HFF-Myc (cell line): ENCODE measurements around the gene ZNF516.

Experiments
- DNase-seq: peaks from one replicate; pipeline ENCODE4 v3.0.0-alpha.2; 2011; ENCODE audit warnings: low read depth; ENCODE audit errors: extremely low read depth
- H3K4me3 ChIP-seq: replicated peaks from 2 replicates; pipeline ENCODE4 v1.5.1; 2011; ENCODE audit warnings: low read depth, mild to moderate bottlenecking, control low read depth, low read length
- CTCF ChIP-seq: IDR thresholded peaks from 2 replicates; pipeline ENCODE4 v1.5.1; 2012; ENCODE audit warnings: mild to moderate bottlenecking, low read depth, low read length, control low read depth; ENCODE audit errors: missing control alignments

The ZNF516 gene

GRCh38 chr18:76412818-76413565 is 82.0 kb downstream of the ZNF516 start:
- no peak for TF ChIP-seq CTCF
- no peak for DNase-seq
- no peak overlapping the region for H3K4me3 ChIP-seq

GRCh38 chr18:76412010-76412817 is 82.8 kb downstream of the ZNF516 start:
- no peak for TF ChIP-seq CTCF
- DNase-seq = no peak
- no peak overlapping the region for H3K4me3 ChIP-seq

- DNase-seq = no peak
- no peak for TF ChIP-seq CTCF
- H3K4me3 ChIP-seq = no peak overlapping the region
These were observed 84.2 kb downstream of the ZNF516 start for GRCh38 chr18:76410660-76411417.

- no peak for DNase-seq
- TF ChIP-seq CTCF = no peak
- H3K4me3 ChIP-seq = no peak overlapping the region
These were observed 85.0 kb downstream of the ZNF516 start for GRCh38 chr18:76410033-76410432.

- no peak for DNase-seq
- H3K4me3 ChIP-seq = no peak overlapping the region
- no peak for TF ChIP-seq CTCF
These were observed 86.5 kb downstream of the ZNF516 start for GRCh38 chr18:76408480-76409067.

- no peak overlapping the region for H3K4me3 ChIP-seq
- no peak for TF ChIP-seq CTCF
- DNase-seq = no peak
These were observed 87.4 kb downstream of the ZNF516 start for GRCh38 chr18:76407681-76408080.
